Measurements from ENCODE around the gene NAA30. TPM values are rescaled to one million over a fixed set of nuclear protein-coding genes. Genes with fewer than 3 reads are reported as not detected.

The NAA30 gene
- polyA plus RNA-seq, 1 donor from 2014 or later, result 26.9 TPM

- no peak for TF ChIP-seq SMC3 (conservative IDR thresholded peaks at IDR 0.05; ENCODE audit: poor library complexity)
- TF ChIP-seq POLR2AphosphoS5 (IDR thresholded peaks at IDR 0.05), result no peak
- no peak for TF ChIP-seq MXI1 (conservative IDR thresholded peaks at IDR 0.05; ENCODE audit: poor library complexity, severe bottlenecking)
- no peak for TF ChIP-seq EZH2 (IDR thresholded peaks at IDR 0.05; ENCODE audit: borderline replicate concordance, insufficient read depth, low read length, poor library complexity, severe bottlenecking)
- TF ChIP-seq, protein P1, sequence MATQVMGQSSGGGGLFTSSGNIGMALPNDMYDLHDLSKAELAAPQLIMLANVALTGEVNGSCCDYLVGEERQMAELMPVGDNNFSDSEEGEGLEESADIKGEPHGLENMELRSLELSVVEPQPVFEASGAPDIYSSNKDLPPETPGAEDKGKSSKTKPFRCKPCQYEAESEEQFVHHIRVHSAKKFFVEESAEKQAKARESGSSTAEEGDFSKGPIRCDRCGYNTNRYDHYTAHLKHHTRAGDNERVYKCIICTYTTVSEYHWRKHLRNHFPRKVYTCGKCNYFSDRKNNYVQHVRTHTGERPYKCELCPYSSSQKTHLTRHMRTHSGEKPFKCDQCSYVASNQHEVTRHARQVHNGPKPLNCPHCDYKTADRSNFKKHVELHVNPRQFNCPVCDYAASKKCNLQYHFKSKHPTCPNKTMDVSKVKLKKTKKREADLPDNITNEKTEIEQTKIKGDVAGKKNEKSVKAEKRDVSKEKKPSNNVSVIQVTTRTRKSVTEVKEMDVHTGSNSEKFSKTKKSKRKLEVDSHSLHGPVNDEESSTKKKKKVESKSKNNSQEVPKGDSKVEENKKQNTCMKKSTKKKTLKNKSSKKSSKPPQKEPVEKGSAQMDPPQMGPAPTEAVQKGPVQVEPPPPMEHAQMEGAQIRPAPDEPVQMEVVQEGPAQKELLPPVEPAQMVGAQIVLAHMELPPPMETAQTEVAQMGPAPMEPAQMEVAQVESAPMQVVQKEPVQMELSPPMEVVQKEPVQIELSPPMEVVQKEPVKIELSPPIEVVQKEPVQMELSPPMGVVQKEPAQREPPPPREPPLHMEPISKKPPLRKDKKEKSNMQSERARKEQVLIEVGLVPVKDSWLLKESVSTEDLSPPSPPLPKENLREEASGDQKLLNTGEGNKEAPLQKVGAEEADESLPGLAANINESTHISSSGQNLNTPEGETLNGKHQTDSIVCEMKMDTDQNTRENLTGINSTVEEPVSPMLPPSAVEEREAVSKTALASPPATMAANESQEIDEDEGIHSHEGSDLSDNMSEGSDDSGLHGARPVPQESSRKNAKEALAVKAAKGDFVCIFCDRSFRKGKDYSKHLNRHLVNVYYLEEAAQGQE (IDR thresholded peaks at IDR 0.05; ENCODE audit: borderline replicate concordance), result no peak
- TF ChIP-seq EP300 (conservative IDR thresholded peaks at IDR 0.05; ENCODE audit: poor library complexity, severe bottlenecking), result no peak
- no peak for TF ChIP-seq CTCF (IDR thresholded peaks at IDR 0.05; ENCODE audit: poor library complexity, severe bottlenecking)
- TF ChIP-seq TAF1 (IDR thresholded peaks at IDR 0.05; ENCODE audit: low read depth), result no peak
- TF ChIP-seq RAD21 (conservative IDR thresholded peaks at IDR 0.05), result no peak
- Histone ChIP-seq H3K79me2 (replicated peaks; ENCODE audit: insufficient read depth, low read length) (no peaks in the 10 kb centered on the region), H3K9me3 (ENCODE audit: low read length) (no peaks in the 10 kb centered on the region)
Measured at GRCh38 chr14:57420986-57421385, 30.6 kb downstream of the NAA30 start.

DNA sequence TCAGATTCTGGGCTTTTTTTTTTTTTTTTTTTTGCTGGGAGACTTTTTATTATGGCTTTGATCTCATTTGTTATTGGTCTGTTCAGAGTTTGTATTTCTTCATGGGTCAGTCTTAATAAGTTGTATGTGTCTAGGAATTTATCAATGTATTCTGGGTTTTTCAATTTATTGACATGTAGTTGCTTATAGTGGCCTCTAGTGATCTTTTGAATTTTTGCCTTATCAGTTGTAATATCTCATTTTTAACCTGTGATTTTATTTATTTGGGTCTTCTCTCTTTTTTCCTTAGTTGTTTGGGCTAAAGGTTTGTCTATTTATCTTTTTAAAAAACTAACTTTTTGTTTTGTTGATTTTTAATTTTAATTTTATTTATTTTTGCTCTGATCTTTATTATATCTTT is 45.5 kb downstream of the NAA30 start:
- Histone ChIP-seq H3K4me2 (ENCODE audit: low read length) (no peak overlapping the region), H3K4me3 (ENCODE audit: low read length) (no peak overlapping the region), H4K20me1 (ENCODE audit: insufficient read depth) (no peaks in the 10 kb centered on the region), H3K36me3 (ENCODE audit: insufficient read depth, low read length) (no peaks in the 10 kb centered on the region), H3K27me3 (ENCODE audit: insufficient read depth, low read depth, low read length) (no peaks in the 10 kb centered on the region), H3K9me2 (ENCODE audit: insufficient read depth, low read length) (no peaks in the 10 kb centered on the region), H3K9ac (ENCODE audit: low read length) (no peak overlapping the region), H2AFZ (ENCODE audit: low read depth, low read length) (no peak overlapping the region), H3K79me2 (replicated peaks; ENCODE audit: insufficient read depth, low read length) (no peaks in the 10 kb centered on the region), H3K27ac (ENCODE audit: low read length) (no peak overlapping the region), H3K9me3 (ENCODE audit: low read length) (peaks cover 3% of the 10 kb centered on the region), H3F3A (ENCODE audit: insufficient read depth, low read length, poor library complexity, severe bottlenecking) (no peaks in the 10 kb centered on the region)
- TF ChIP-seq SMC3 (conservative IDR thresholded peaks at IDR 0.05; ENCODE audit: poor library complexity), result no peak
- TF ChIP-seq, protein P1 (IDR thresholded peaks at IDR 0.05; ENCODE audit: borderline replicate concordance), result no peak
- TF ChIP-seq TAF1 (IDR thresholded peaks at IDR 0.05; ENCODE audit: low read depth), result no peak
- TF ChIP-seq RAD21 (conservative IDR thresholded peaks at IDR 0.05), result no peak
- no peak for TF ChIP-seq CTCF (IDR thresholded peaks at IDR 0.05; ENCODE audit: poor library complexity, severe bottlenecking)
- TF ChIP-seq MXI1 (conservative IDR thresholded peaks at IDR 0.05; ENCODE audit: poor library complexity, severe bottlenecking), result no peak
- TF ChIP-seq EZH2 (IDR thresholded peaks at IDR 0.05; ENCODE audit: borderline replicate concordance, insufficient read depth, low read length, poor library complexity, severe bottlenecking), result no peak
- no peak for TF ChIP-seq EP300 (conservative IDR thresholded peaks at IDR 0.05; ENCODE audit: poor library complexity, severe bottlenecking)
- TF ChIP-seq POLR2AphosphoS5 (IDR thresholded peaks at IDR 0.05), result no peak

More at GRCh38 chr14:57420986-57421385, 30.6 kb downstream of the NAA30 start:
- H3K9me2 ChIP-seq (ENCODE audit: insufficient read depth, low read length), result no peaks in the 10 kb centered on the region
- no peak overlapping the region for H2AFZ ChIP-seq (ENCODE audit: low read depth, low read length)
- H3F3A ChIP-seq (ENCODE audit: insufficient read depth, low read length, poor library complexity, severe bottlenecking), result no peaks in the 10 kb centered on the region
- no peak overlapping the region for H3K27ac ChIP-seq (ENCODE audit: low read length)
- no peak overlapping the region for H3K9ac ChIP-seq (ENCODE audit: low read length)
- no peak overlapping the region for H3K4me2 ChIP-seq (ENCODE audit: low read length)
- H4K20me1 ChIP-seq (ENCODE audit: insufficient read depth), result no peaks in the 10 kb centered on the region
- no peaks in the 10 kb centered on the region for H3K36me3 ChIP-seq (ENCODE audit: insufficient read depth, low read length)
- no peaks in the 10 kb centered on the region for H3K27me3 ChIP-seq (ENCODE audit: insufficient read depth, low read depth, low read length)
- no peak overlapping the region for H3K4me3 ChIP-seq (ENCODE audit: low read length)
